ENCODE measurements around the gene CD200.
A peak's percentile ranks its signal among the peaks of the same experiment; 100 is the strongest.
"Not testable (repeated sequence)": the region's sequence is repeated elsewhere in the genome, so short reads cannot be mapped to it uniquely, and the experiment has no call there.

The CD200 gene

GRCh38 chr3:112362221-112362620 lies 29.3 kb downstream of the CD200 start:
- DNase-seq = no peak

- no peak for DNase-seq
These were observed 31.3 kb downstream of the CD200 start for GRCh38 chr3:112364291-112364690.

GRCh38 chr3:112365035-112365434 lies 32.1 kb downstream of the CD200 start:
- no peak for DNase-seq

GRCh38 chr3:112365636-112366035 lies 32.7 kb downstream of the CD200 start:
- DNase-seq = no peak

DNA sequence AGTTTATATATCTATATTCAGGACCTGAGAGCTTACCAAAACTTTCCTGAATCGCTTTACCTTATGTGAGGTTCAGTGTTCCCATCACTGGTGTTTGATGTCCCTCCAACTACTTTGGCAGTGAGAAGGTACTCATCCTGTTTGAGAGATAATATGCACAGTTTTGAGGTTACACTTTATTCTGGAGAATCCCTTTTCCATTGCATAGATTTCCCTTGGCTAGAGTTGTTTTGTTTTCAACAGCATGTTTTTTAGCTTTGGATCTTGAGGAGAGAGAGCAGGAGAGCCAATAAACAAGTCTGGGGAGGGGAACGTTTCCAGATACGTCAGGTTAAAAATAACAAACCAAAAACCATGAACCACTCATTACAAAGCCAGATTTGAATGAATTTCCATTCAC lies 33.6 kb downstream of the CD200 start:
- DNase-seq = no peak

DNA sequence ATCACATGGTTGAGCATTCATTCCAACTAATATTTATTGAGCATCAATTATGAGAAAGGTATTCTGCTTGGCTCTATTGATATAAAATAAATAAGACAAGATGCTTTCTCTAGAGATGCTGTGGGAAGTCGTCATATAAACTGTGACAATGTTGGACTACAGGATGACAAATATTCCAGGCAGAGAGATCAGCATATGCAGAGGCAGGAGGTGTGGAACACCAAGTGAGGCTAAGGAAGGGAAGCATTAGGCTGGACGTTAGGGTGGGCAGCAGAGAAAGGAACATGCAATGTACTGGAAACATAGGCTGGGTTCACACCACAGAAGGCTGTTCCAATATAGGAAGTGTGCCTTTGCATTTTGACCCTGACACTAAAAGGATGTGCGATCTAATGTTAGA lies 38.6 kb downstream of the CD200 start:
- DNase-seq = no peak

DNA sequence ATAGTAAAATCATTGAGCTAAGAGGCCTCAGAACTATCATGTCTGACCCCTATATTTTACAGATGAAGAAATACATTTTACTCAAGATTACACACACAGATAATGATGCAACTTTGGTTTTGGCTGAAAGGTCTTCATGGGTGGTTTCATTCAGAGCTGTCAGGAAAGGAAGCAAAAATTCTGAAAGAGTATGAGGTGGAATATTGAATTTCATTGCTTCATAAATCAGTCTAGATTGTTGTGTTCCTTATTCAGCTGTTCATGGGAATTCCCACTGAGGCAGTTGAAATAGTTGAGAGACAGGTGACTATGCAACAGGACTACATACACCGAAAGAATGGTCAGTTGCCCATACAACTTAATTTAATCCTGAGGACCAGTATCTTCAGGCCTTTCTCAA lies 39.4 kb downstream of the CD200 start:
- no peak for DNase-seq

DNA sequence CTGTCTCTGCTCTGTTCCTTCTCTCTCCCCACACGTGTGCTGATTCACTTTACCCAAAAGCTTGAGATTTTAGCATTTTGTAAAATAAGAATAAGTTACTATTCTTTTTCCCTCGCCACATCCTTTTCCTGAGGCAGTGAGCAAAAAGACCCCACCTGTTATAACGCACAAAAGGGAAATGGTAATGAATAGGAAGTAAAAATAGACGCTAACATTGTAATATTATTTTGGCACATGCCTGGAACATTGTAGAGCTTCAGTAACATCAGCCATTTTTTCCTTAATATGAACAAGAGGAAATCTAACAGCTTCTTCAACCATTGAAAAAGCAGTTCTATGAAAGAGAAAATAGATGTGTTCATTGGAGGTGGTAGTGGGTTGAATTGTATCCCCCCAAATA lies 40.5 kb downstream of the CD200 start:
- no peak for DNase-seq

GRCh38 chr3:112373924-112374323 lies 41.0 kb downstream of the CD200 start:
- DNase-seq = no peak

DNA sequence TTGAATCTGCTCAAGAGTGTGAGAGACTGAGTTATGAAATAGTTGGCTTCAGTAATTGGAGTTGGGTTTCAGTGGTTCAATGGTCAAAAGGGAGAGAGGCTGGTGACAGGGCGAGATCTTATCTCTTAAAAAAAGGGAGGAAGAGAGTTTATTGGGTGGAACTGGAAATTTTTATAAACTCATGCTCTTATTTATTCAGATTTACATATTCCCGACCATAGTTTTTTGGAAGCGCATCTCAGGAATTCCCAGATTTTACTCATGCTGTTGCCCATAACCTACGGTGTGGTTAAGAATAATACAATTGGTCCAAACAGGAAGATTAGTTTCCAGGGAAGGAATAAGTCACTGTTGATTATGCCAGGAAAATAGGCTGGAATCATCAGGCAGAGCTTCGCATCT lies 41.4 kb downstream of the CD200 start:
- DNase-seq = no peak

GRCh38 chr3:112375117-112375516 lies 42.2 kb downstream of the CD200 start:
- DNase-seq = no peak

DNA sequence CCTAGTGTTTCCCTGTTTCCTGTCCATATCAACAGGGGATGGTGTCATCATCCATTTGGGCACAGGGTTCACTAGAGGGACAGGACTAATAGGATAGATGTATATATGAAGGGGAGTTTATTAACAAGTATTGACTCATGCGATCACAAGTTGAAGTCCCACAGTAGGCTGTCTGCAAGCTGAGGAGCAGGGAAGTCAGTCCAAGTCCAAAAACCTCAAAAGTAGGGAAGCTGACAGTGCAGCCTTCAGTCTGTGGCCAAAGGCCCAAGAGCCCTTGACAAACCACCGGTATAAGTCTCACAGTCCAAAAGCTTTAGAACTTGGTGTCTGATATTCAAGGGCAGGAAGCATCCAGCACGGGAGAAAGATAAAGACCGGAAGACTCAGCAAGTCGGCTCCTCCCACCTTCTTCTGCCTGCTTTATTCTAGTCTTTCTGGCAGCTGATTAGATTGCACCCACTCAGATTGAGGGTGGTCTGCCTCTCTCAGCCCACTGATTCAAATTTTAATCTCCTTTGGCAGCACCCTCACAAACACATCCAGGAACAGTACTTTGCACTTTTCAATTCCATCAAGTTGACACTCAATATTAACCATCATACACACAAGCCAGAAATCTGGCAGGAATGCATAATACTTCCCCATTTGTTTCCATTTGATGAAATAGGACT lies 43.4 kb downstream of the CD200 start:
- DNase-seq = no peak

DNA sequence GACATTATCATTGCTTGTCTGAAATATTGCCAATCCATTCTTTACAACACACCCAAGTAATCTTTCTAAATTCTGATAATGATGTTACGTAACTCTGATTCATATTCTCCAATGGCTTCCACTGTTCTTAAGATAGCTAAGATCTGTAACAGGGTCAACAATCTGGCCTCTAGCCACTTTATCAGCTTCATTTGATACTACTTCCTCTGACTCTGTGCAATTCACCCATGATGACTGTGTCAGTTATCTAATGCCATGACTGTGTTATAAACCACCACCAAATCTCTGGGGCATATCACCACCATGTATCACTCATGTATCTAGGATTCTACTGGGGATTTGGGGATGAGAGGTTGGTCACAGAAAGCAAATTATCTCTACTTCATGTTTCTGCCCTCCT lies 44.0 kb downstream of the CD200 start:
- DNase-seq = no peak

- no peak for DNase-seq
These were observed 44.7 kb downstream of the CD200 start for GRCh38 chr3:112377568-112378071.

- not testable (repeated sequence) for DNase-seq
These were observed 45.4 kb downstream of the CD200 start for GRCh38 chr3:112378347-112378746.

GRCh38 chr3:112379020-112379690 lies 46.2 kb downstream of the CD200 start:
- peak; percentile 29 for DNase-seq

GRCh38 chr3:112381673-112382542 lies 49.0 kb downstream of the CD200 start:
- no peak for DNase-seq

DNA sequence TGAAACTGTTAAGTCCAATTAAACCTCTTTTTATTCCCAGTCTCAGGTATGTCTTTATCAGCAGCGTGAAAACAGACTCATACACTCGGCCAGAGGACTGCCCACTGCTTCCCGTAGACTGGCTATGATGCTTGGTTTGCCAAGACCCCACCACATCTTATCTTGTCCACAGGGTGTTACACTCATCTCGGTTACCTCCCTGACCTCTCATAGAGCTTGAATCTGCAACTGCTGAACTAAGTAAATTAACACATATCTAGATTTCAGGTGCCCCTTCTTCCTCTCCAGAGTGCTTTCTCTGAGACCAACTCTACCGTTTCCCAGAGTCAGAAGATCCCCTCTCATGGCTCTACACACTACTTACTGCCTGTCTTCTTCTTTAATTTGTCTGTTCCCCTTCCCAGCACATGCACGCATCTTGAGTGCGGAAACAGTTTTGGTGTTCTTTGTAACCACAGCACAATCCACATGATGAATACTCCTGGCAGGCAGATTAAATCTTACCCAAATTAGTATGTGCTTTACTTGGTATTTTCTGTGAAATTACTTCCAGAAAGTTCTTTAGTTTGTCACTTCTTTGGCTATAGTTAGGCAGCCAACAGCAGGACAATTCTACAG lies 49.7 kb downstream of the CD200 start:
- DNase-seq = peak; percentile 43

DNA sequence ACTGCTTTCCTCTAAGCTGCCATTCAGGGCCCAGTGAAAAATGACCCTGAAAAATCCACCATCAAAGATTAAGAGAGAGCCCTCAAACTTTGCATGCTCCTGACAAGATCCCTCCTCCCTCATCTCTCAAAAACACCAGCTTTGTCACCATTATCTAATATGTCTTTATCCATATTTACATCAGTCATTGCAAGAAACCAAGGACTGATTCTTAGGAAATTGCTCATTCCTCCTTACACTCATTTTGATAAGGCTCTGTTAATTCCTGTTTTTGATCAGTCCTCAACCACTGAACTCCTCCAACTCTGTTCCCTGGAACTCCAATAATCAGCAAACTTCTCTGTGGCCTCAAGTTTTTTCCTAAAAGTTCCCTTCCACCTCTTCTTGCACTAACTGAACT lies 51.8 kb downstream of the CD200 start:
- DNase-seq = no peak

DNA sequence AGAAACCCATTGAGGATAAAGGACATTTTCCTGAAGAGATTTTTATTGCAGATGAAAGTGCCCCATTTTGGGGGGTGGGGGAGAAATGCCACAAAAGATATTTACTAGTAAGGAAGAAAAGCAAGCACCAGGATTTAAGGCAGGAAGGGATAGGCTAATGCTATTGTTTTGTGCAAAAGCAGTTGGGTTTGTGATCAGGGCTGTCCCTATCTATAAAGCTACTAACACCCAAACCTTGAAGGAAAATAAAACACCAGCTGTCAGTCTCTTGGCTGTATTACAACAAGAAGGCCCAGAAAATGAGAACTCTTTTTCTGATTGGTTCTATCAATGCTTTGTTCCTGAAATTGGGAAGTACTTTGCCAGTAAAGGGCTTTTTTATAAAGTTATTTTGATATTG lies 56.0 kb downstream of the CD200 start:
- no peak for DNase-seq

- no peak for DNase-seq
These were observed 57.0 kb downstream of the CD200 start for GRCh38 chr3:112389961-112390360.

DNA sequence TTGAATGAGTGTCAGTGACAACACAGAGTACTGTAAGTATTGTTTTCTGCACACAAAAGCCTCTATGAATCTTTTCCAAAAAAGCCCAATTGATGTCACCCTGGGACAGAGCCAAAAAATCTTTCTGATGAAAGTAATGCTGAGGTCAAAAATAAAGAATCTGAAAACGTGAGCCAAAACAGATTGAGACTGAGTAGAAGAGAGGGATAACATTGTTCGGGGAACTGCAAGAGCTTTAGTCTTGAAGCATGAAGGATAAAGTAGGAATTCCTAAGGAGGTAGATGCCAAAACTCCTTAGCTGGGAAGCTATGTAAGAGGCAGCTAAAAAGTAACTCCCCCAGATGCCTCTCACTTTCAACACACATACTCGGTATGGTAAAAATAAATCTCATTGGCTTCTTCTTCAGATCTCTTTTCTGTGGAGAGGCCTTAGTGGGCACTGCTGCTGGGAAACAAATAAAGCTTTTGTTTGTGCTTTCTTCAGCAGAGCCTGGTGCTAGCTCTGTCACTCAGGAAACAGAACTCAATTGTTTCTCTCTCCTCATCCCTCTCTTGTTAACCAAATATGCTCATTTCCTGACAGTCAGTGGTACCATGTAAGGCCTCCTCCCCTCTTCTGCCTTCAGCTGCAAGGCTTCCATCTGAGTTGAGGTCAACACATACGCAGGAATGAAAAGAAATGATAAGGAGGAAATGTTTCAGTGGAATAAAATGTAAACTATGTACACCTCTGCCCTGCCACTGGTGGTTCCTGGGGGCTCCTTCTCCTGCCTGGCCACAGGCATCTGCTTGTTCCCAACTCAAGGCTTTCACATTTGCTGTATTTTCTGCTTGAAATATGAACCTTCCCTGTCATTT lies 58.1 kb downstream of the CD200 start:
- peak; percentile 8 for DNase-seq
